T-helper 17 cell (primary cell): ENCODE results near the gene TMCO4. TPM values are rescaled to one million over a fixed set of nuclear protein-coding genes. Genes with fewer than 3 reads are reported as not detected.

ENCODE experiments used
- ATAC-seq: fragments of 150-1000 bp; cut with Tn5 transposase; 2 replicates; pipeline ENCODE4 v1.10.0; 2021; ENCODE audit warnings: mild to moderate bottlenecking, moderate library complexity
- DNase-seq, 3 donors: peaks; one replicate each; pipeline versions ENCODE4 v3.0.0 to v3.0.0-alpha.2; 2020 to 2021
- H3K9me3 ChIP-seq: one replicate; pipeline ENCODE4 v1.7.0; 2013; ENCODE audit warnings: low read length, mild to moderate bottlenecking; ENCODE audit not compliant: control insufficient read depth, poor library complexity, severe bottlenecking
- H3K27ac Mint-ChIP-seq: one replicate; pipeline ENCODE4 v1.8.0; 2022; ENCODE audit warnings: mild to moderate bottlenecking, moderate library complexity, mixed read lengths
- H3K27me3 Mint-ChIP-seq: one replicate; pipeline ENCODE4 v1.8.0; 2022; ENCODE audit warnings: mixed read lengths
- H3K36me3 Mint-ChIP-seq: one replicate; pipeline ENCODE4 v1.8.0; 2022; ENCODE audit warnings: low read depth, mixed read lengths
- H3K4me1 Mint-ChIP-seq: one replicate; pipeline ENCODE4 v1.8.0; 2022; ENCODE audit warnings: mild to moderate bottlenecking, mixed read lengths
- H3K4me3 Mint-ChIP-seq: one replicate; pipeline ENCODE4 v1.8.0; 2022; ENCODE audit warnings: mild to moderate bottlenecking, moderate library complexity, mixed read lengths
- total RNA-seq, 4 donors: library from RNA in 2 of 4; stranded (reverse) in 2 of 4; gene quantifications; one replicate each; pipeline ENCODE4 v1.2.3 and lab custom pipeline; 2022 to 2026

The TMCO4 gene
- total RNA-seq, 2 donors from 2014 or later, result 18.6 TPM

GRCh38 chr1:19665496-19666465, 133.9 kb downstream of the TMCO4 start:
- Mint-ChIP-seq H3K27ac (no peak overlapping the region), H3K36me3 (peaks cover 7% of the 10 kb centered on the region), H3K27me3 (peaks cover 49% of the 10 kb centered on the region), H3K4me3 (peak overlapping the region; percentile 82), H3K4me1 (peaks cover 20% of the 10 kb centered on the region)
- DNase-seq (no peak), ATAC-seq (peak; percentile 9)
- no peaks in the 10 kb centered on the region for H3K9me3 ChIP-seq

GRCh38 chr1:19665186-19665495, 134.6 kb downstream of the TMCO4 start:
- ATAC-seq (no peak), DNase-seq (no peak)
- Mint-ChIP-seq H3K4me3 (peak overlapping the region; percentile 82), H3K4me1 (peaks cover 23% of the 10 kb centered on the region), H3K36me3 (peaks cover 6% of the 10 kb centered on the region), H3K27me3 (peaks cover 48% of the 10 kb centered on the region), H3K27ac (no peak overlapping the region)
- H3K9me3 ChIP-seq, result no peaks in the 10 kb centered on the region

GRCh38 chr1:19664453-19665185, 135.1 kb downstream of the TMCO4 start, which contains the start of gene HTR6:
TSS of gene HTR6 (plus strand) at chr1:19664875. CDS start at chr1:19665754, 879 bp downstream.
- H3K27ac Mint-ChIP-seq, result peak within 1 kb of the TSS; percentile 8

GRCh38 chr1:19662313-19662712, 137.4 kb downstream of the TMCO4 start:
- Mint-ChIP-seq H3K4me3 (no peak overlapping the region), H3K27ac (peak overlapping the region; percentile 49), H3K27me3 (peaks cover 28% of the 10 kb centered on the region), H3K36me3 (peaks cover 5% of the 10 kb centered on the region), H3K4me1 (peaks cover 29% of the 10 kb centered on the region)
- DNase-seq, result no peak
- no peak for ATAC-seq
- H3K9me3 ChIP-seq, result no peaks in the 10 kb centered on the region

More at GRCh38 chr1:19664453-19665185, 135.1 kb downstream of the TMCO4 start, which contains the start of gene HTR6:
- H3K9me3 ChIP-seq, result no peaks in the 10 kb centered on the region
- H3K4me3 Mint-ChIP-seq, result peak within 1 kb of the TSS; percentile 82
- peaks cover 23% of the 10 kb centered on the region for H3K4me1 Mint-ChIP-seq
- H3K36me3 Mint-ChIP-seq, result peaks cover 5% of the 10 kb centered on the region
- DNase-seq (peak in 2 of 3 donors; percentile 23 to 27), ATAC-seq (peak; percentile 54)
- peaks cover 43% of the 10 kb centered on the region for H3K27me3 Mint-ChIP-seq

- Mint-ChIP-seq H3K36me3 (peaks cover under 1% of the 10 kb centered on the region), H3K4me3 (no peak overlapping the region), H3K4me1 (peaks cover 26% of the 10 kb centered on the region), H3K27ac (peak overlapping the region; percentile 49), H3K27me3 (peaks cover 23% of the 10 kb centered on the region)
- no peaks in the 10 kb centered on the region for H3K9me3 ChIP-seq
- peak; percentile 32 for ATAC-seq
- DNase-seq, result no peak
Observed at GRCh38 chr1:19661721-19662228, 137.9 kb downstream of the TMCO4 start.

GRCh38 chr1:19658186-19658585, 141.5 kb downstream of the TMCO4 start:
- DNase-seq (no peak), ATAC-seq (no peak)
- H3K4me3 Mint-ChIP-seq, result no peak overlapping the region
- H3K4me1 Mint-ChIP-seq, result peaks cover 17% of the 10 kb centered on the region
- no peaks in the 10 kb centered on the region for H3K9me3 ChIP-seq
- H3K27ac Mint-ChIP-seq, result no peak overlapping the region
- H3K36me3 Mint-ChIP-seq, result peaks cover 2% of the 10 kb centered on the region
- H3K27me3 Mint-ChIP-seq, result peaks cover 4% of the 10 kb centered on the region

- H3K9me3 ChIP-seq, result no peaks in the 10 kb centered on the region
- Mint-ChIP-seq H3K27me3 (no peaks in the 10 kb centered on the region), H3K4me3 (no peak overlapping the region), H3K36me3 (peaks cover 2% of the 10 kb centered on the region), H3K27ac (no peak overlapping the region), H3K4me1 (peaks cover 17% of the 10 kb centered on the region)
- DNase-seq (no peak), ATAC-seq (no peak)
Observed at GRCh38 chr1:19657511-19657910, 142.2 kb downstream of the TMCO4 start.

- Mint-ChIP-seq H3K4me3 (no peak overlapping the region), H3K4me1 (peaks cover 17% of the 10 kb centered on the region), H3K36me3 (peaks cover 2% of the 10 kb centered on the region), H3K27ac (no peak overlapping the region), H3K27me3 (no peaks in the 10 kb centered on the region)
- ATAC-seq, result no peak
- DNase-seq, result no peak
- no peaks in the 10 kb centered on the region for H3K9me3 ChIP-seq
Observed at GRCh38 chr1:19656780-19657466, 142.8 kb downstream of the TMCO4 start.

GRCh38 chr1:19656134-19656779, 143.5 kb downstream of the TMCO4 start:
- Mint-ChIP-seq H3K4me1 (peaks cover 18% of the 10 kb centered on the region), H3K27ac (no peak overlapping the region), H3K4me3 (no peak overlapping the region), H3K27me3 (no peaks in the 10 kb centered on the region), H3K36me3 (peaks cover 2% of the 10 kb centered on the region)
- ATAC-seq (no peak), DNase-seq (no peak)
- no peaks in the 10 kb centered on the region for H3K9me3 ChIP-seq

- Mint-ChIP-seq H3K27ac (no peak overlapping the region), H3K27me3 (no peaks in the 10 kb centered on the region)
Observed at GRCh38 chr1:19655718-19656080, 144.0 kb downstream of the TMCO4 start.

GRCh38 chr1:19654886-19655717, 144.6 kb downstream of the TMCO4 start:
- Mint-ChIP-seq H3K27me3 (no peaks in the 10 kb centered on the region), H3K36me3 (peaks cover 2% of the 10 kb centered on the region), H3K4me1 (peaks cover 21% of the 10 kb centered on the region), H3K27ac (no peak overlapping the region), H3K4me3 (no peak overlapping the region)
- no peak for ATAC-seq
- DNase-seq, result no peak
- H3K9me3 ChIP-seq, result no peaks in the 10 kb centered on the region

More at GRCh38 chr1:19655718-19656080, 144.0 kb downstream of the TMCO4 start:
- H3K4me1 Mint-ChIP-seq, result peaks cover 19% of the 10 kb centered on the region
- H3K9me3 ChIP-seq, result no peaks in the 10 kb centered on the region
- no peak overlapping the region for H3K4me3 Mint-ChIP-seq
- peaks cover 2% of the 10 kb centered on the region for H3K36me3 Mint-ChIP-seq
- no peak for DNase-seq
- no peak for ATAC-seq

- Mint-ChIP-seq H3K27me3 (no peaks in the 10 kb centered on the region), H3K27ac (no peak overlapping the region), H3K36me3 (peaks cover 2% of the 10 kb centered on the region), H3K4me1 (peaks cover 16% of the 10 kb centered on the region), H3K4me3 (no peak overlapping the region)
- DNase-seq (no peak), ATAC-seq (no peak)
- no peaks in the 10 kb centered on the region for H3K9me3 ChIP-seq
Observed at GRCh38 chr1:19654386-19654785, 145.3 kb downstream of the TMCO4 start.
